Neural crest cell (in vitro differentiated cells): ENCODE measurements around the gene DEDD2. TPM values are rescaled to one million over a fixed set of nuclear protein-coding genes. Genes with fewer than 3 reads are reported as not detected.

Source experiments
- DNase-seq: peaks from one replicate; pipeline ENCODE4 v3.0.0; 2021; ENCODE audit warnings: low read depth, mixed read lengths, low spot score
- H3K27ac Mint-ChIP-seq: one replicate; pipeline ENCODE4 v1.8.0; 2021; ENCODE audit warnings: mild to moderate bottlenecking, mixed read lengths; ENCODE audit not compliant: unreplicated experiment
- H3K27me3 Mint-ChIP-seq: 2 replicates; pipeline ENCODE4 v1.8.0; 2021; ENCODE audit warnings: low read depth, mild to moderate bottlenecking, mixed read lengths
- H3K36me3 Mint-ChIP-seq: 2 replicates; pipeline ENCODE4 v1.8.0; 2021; ENCODE audit warnings: low read depth, mild to moderate bottlenecking, mixed read lengths
- H3K4me1 Mint-ChIP-seq: 2 replicates; pipeline ENCODE4 v1.8.0; 2021; ENCODE audit warnings: mixed read lengths
- H3K4me3 Mint-ChIP-seq: one replicate; pipeline ENCODE4 v1.8.0; 2021; ENCODE audit warnings: mild to moderate bottlenecking, mixed read lengths
- H3K9me3 Mint-ChIP-seq: 2 replicates; pipeline ENCODE4 v1.8.0; 2021; ENCODE audit warnings: mixed read lengths
- total RNA-seq: library from RNA; stranded (reverse); gene quantifications from 2 replicates; pipeline ENCODE4 v1.2.1, GENCODE V29; 2021
- TF ChIP-seq, protein P1 (sequence below): fragments of 200-600 bp; sonication (generic); conservative IDR thresholded peaks from 2 replicates; pipeline ENCODE4 v1.5.0; 2021; ENCODE audit warnings: antibody characterized with exemption, mild to moderate bottlenecking

The DEDD2 gene
- total RNA-seq, 1 donor from 2014 or later = 21.5 TPM

DNA sequence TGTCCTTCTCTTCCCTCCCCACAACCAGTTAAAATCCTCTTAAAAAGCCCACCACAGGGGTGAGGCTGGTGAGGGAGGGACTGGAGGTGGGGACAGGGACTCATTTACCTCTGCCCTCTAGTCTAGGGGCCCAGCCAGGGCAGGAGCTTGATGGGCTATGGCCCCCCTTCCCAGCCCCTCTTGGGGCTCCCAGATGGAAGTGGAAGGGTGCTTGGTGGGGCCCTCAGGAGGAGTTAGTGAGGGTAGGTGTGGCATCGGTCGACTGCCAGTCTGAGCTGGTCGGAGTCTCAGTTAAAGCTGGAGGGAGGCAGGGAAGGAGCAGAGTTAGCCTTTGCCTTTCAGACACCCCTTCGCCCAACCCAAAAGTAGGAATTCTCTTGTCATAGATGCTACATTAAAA lies 13.1 kb upstream of the DEDD2 start:
- H3K9me3 Mint-ChIP-seq = no peaks in the 10 kb centered on the region
- H3K4me3 Mint-ChIP-seq = no peak overlapping the region
- no peak for DNase-seq
- peaks cover 34% of the 10 kb centered on the region for H3K36me3 Mint-ChIP-seq
- peaks cover 2% of the 10 kb centered on the region for H3K27me3 Mint-ChIP-seq
- peaks cover 15% of the 10 kb centered on the region for H3K4me1 Mint-ChIP-seq
- TF ChIP-seq, protein P1, sequence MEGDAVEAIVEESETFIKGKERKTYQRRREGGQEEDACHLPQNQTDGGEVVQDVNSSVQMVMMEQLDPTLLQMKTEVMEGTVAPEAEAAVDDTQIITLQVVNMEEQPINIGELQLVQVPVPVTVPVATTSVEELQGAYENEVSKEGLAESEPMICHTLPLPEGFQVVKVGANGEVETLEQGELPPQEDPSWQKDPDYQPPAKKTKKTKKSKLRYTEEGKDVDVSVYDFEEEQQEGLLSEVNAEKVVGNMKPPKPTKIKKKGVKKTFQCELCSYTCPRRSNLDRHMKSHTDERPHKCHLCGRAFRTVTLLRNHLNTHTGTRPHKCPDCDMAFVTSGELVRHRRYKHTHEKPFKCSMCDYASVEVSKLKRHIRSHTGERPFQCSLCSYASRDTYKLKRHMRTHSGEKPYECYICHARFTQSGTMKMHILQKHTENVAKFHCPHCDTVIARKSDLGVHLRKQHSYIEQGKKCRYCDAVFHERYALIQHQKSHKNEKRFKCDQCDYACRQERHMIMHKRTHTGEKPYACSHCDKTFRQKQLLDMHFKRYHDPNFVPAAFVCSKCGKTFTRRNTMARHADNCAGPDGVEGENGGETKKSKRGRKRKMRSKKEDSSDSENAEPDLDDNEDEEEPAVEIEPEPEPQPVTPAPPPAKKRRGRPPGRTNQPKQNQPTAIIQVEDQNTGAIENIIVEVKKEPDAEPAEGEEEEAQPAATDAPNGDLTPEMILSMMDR = no peak
- H3K27ac Mint-ChIP-seq = no peak overlapping the region

DNA sequence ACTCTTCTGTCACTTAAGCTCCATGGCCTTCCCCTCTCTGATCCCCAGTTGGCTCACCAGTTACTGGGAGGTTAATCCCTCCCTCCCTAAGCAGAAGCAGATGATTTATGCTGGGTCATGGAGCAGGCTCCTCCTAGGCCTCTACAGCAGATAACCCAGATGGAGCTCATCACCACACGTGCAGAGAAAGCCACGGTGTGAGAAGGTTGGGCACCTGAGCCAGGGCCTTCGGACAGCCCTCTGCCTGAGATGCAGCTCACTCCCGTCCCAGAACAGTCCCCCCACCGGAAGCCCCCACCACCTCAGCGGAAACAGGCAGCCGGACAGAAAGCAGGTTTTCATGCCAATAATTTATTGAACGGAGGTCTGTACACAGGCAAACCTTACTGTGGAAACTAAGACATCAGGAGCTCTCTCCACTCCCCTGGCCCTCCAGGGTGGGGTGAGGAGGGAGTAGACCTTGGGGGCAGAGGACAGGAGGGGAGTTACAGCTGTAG lies 12.4 kb upstream of the DEDD2 start:
- Mint-ChIP-seq H3K9me3 (no peaks in the 10 kb centered on the region), H3K4me1 (peaks cover 15% of the 10 kb centered on the region), H3K4me3 (peak overlapping the region; percentile 73), H3K27ac (peak overlapping the region; percentile 88), H3K36me3 (peaks cover 31% of the 10 kb centered on the region), H3K27me3 (peaks cover 2% of the 10 kb centered on the region)
- TF ChIP-seq, protein P1 = no peak
- no peak for DNase-seq

DNA sequence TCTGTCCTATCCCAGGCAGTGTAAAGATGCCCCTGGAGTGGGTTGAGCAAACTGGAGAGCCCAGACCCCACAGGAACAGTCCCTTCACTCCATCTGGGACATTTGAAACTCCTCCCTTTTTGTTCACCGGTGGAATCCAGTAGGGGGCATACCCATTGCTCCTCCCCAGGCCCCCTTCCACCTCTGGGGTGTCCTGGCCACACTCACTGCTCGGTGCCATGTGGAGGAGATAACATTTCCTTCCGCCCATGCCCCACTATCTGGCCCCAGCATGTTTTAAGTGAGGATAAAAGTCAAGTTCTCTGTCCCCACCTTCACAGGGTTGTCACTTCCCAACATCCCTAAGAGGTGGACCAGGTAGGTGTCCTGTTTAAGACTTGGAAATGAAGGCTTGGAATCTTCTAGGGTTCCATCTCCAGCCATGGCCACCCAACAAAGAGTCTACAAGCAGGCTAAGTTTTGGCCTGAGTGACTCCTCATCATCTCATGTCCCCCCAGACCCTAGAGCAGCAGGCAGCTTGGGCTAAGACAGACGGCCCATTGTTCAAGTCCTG lies 11.9 kb upstream of the DEDD2 start:
- H3K27me3 Mint-ChIP-seq = peaks cover 2% of the 10 kb centered on the region
- H3K4me1 Mint-ChIP-seq = peaks cover 15% of the 10 kb centered on the region
- TF ChIP-seq, protein P1 = no peak
- peak overlapping the region; percentile 88 for H3K27ac Mint-ChIP-seq
- H3K9me3 Mint-ChIP-seq = no peaks in the 10 kb centered on the region
- H3K36me3 Mint-ChIP-seq = peaks cover 32% of the 10 kb centered on the region
- peak overlapping the region; percentile 73 for H3K4me3 Mint-ChIP-seq
- DNase-seq = no peak

DNA sequence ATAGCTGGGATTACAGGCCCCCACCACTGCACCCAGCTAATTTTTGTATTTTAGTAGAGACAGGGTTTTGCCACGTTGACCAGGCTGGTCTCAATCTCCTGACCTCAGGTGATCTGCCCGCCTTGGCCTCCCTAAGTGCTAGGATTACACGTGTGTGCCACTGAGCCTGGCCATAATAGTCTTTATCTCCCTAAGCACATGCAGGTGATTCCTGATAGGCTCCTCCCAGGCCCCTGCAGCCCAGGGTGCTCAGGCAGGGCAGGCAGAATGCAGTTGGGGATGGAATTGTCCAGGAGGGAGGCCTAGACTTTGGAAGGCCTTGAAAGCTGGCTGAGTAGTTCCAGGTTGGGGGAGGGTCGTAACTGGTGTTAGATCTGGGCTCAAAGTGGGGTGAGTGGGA lies 11.2 kb upstream of the DEDD2 start:
- Mint-ChIP-seq H3K27me3 (peaks cover 2% of the 10 kb centered on the region), H3K4me1 (peaks cover 15% of the 10 kb centered on the region), H3K27ac (no peak overlapping the region), H3K36me3 (peaks cover 33% of the 10 kb centered on the region), H3K9me3 (no peaks in the 10 kb centered on the region), H3K4me3 (no peak overlapping the region)
- TF ChIP-seq, protein P1 = no peak
- no peak for DNase-seq

DNA sequence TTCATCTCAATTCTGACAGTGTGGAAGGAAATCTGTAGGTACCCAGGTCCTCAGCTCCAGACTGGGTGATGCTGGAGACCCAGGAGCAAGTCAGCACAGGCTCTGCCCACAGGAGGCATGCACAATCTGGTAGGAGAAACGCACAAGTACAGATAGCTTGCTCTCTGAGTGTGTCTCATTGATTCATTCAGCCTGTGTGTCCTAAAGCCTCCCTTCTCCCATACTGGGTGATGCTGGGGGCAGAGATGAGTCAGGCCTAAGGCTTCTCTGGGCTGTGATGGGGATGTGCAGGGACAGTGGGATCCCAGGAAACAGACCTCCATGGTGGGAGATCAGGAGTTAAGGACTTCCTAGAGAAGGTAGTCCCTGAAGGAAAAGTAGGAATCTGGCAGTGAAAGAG lies 9.4 kb upstream of the DEDD2 start:
- peaks cover 2% of the 10 kb centered on the region for H3K27me3 Mint-ChIP-seq
- no peak overlapping the region for H3K27ac Mint-ChIP-seq
- peaks cover 19% of the 10 kb centered on the region for H3K4me1 Mint-ChIP-seq
- no peaks in the 10 kb centered on the region for H3K9me3 Mint-ChIP-seq
- DNase-seq = no peak
- TF ChIP-seq, protein P1 = no peak
- peak overlapping the region; percentile 74 for H3K4me3 Mint-ChIP-seq
- H3K36me3 Mint-ChIP-seq = peaks cover 29% of the 10 kb centered on the region
